Neuron (in vitro differentiated cells): ENCODE results near the gene POLR3G.
A peak's percentile ranks its signal among the peaks of the same experiment; 100 is the strongest.

Experiments
- H2AFZ ChIP-seq: one replicate; pipeline ENCODE4 v1.6.1; 2013; ENCODE audit warnings: low read depth, mild to moderate bottlenecking, inconsistent platforms, low read length, moderate library complexity
- H3K27me3 ChIP-seq: one replicate; pipeline ENCODE4 v1.6.1; 2013; ENCODE audit warnings: low read length; ENCODE audit not compliant: insufficient read depth
- H3K36me3 ChIP-seq: one replicate; pipeline ENCODE4 v1.6.1; 2013; ENCODE audit warnings: low read length; ENCODE audit not compliant: insufficient read depth
- H3K4me1 ChIP-seq: one replicate; pipeline ENCODE4 v1.6.1; 2013; ENCODE audit warnings: low read length; ENCODE audit not compliant: insufficient read depth
- H3K4me3 ChIP-seq: 2 replicates; pipeline ENCODE4 v1.5.1; 2013; ENCODE audit warnings: mild to moderate bottlenecking, low read length, moderate library complexity
- H3K9me3 ChIP-seq: one replicate; pipeline ENCODE4 v1.6.1; 2013; ENCODE audit warnings: low read length

Gene POLR3G

DNA sequence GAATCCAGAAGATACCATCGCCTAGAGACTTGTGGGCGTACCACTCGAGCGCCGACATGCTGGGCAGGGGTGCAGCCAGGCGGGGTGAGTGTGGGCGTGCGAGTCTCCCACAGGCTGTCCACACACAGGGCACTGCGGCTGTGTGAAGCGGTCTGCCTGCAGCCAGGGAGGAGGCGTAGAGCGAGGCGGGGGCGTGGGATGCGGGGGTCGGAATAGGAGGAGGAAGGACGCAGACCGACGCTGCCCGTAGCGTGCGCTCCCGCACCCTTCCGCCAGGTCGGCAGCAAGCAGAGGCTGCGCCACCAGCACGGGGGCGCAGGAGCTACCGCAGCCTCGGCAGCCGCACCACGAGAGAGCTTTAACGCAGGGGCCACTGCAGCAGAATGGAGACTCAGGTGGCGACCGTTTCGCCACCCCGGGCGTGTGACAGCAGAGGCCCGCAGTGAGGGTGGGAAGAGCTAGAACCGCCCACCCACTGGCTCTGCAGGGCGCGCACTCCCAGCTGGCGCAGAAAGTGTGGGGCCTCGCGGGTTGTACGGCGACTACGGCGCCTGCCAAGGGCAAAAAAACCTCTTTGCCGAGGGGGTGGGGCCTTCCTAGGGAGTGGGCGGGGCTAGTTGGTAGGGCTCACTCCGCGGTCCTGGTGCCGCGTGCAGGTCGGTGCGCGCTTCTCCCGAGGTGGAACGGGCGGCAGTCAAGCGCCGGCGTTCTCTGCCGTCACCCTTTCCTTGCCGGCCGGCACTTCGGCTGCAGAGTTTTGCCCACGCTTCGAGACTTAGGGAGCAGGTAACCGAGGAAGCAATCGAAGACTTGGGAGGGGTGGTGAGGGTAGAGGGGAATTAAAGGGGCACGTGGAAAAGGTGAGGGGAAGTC is at the start of gene POLR3G, which contains the start of gene MBLAC2:
POLR3G (plus strand) TSS at position 630 of the 873 bp plus-strand sequence. CDS start 10,704 bp downstream, outside the sequence.
MBLAC2 (minus strand) TSS at position 537 of the 873 bp plus-strand sequence; CDS start at position 58, 479 bp downstream.
- H3K4me1 ChIP-seq, result peaks cover 19% of the 10 kb centered on the region
- no peaks in the 10 kb centered on the region for H3K9me3 ChIP-seq
- H2AFZ ChIP-seq, result peak within 1 kb of the TSS; percentile 87
- no peaks in the 10 kb centered on the region for H3K27me3 ChIP-seq
- H3K4me3 ChIP-seq, result peak within 1 kb of the TSS; percentile 88
- no peaks in the 10 kb centered on the region for H3K36me3 ChIP-seq

DNA sequence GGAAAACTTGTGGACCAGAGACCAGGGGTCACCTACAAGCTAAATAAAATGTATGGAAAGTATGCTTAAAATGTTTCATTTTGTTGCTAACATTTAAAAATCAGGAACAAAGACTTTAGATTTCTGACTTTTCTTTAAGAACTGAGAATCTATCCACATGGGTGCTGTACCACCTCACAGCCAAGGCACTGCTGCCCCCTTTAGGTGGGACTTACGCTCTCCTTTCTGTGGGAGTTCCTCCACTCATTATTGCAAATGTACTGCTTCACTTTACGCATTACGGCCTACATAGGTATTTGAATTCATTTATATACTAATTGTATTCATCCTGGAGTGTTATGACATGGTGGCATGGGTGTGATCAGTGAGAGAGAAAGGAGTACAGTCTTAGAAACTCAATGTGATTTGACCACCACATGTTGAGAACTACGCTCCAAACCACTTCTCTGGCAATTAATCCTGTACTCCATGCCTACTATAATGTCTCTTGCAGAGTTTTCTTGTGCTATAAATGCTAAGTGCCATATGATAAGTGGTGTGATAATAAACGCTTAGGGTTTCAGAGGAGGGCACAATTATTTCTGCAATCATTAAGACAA is 40.4 kb upstream of the POLR3G start:
- Histone ChIP-seq H3K36me3 (no peaks in the 10 kb centered on the region), H3K27me3 (no peaks in the 10 kb centered on the region), H3K9me3 (no peaks in the 10 kb centered on the region), H2AFZ (no peak overlapping the region), H3K4me3 (no peak overlapping the region), H3K4me1 (no peaks in the 10 kb centered on the region)

DNA sequence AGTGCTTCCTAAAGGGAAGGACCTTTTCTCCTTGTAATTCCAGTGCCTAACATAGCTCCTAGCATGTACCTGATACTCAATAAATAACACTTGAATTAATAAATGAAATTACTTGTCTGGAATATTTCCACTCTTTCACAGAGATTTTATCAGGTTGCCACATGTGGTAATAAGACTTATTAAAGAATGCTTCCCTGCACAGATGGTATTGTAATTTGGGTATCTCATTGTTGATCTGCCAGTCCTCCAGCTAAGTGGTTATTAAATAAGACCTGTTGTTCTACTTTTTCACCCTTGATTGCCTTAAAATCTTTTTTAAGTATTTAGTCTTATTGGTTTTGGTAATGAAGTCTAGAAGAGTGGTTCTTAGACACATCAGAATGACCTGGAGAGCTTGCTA is 37.0 kb upstream of the POLR3G start:
- Histone ChIP-seq H3K4me3 (no peak overlapping the region), H2AFZ (no peak overlapping the region), H3K27me3 (no peaks in the 10 kb centered on the region), H3K9me3 (no peaks in the 10 kb centered on the region), H3K36me3 (no peaks in the 10 kb centered on the region), H3K4me1 (peaks cover 9% of the 10 kb centered on the region)

DNA sequence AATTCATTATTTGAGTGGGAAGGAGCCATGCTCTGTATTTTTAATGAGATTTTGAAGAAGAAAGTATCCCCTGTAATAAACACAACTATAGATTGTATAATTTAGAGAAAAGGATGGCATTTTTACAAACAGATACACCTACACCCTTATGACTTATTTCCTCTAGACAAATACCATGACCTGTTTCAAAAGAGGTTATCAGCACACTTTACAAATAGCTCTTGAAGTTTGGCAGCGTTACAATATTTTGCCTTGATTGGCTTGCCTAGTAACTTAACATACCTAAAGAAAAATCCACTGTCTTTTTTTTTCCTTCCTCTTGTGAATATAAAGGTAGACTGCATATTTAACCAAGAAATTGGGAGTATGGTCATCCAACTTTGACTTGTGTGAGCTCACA is 36.6 kb upstream of the POLR3G start:
- Histone ChIP-seq H3K4me3 (no peak overlapping the region), H3K36me3 (no peaks in the 10 kb centered on the region), H2AFZ (no peak overlapping the region), H3K4me1 (peaks cover 9% of the 10 kb centered on the region), H3K9me3 (no peaks in the 10 kb centered on the region), H3K27me3 (no peaks in the 10 kb centered on the region)

- Histone ChIP-seq H3K4me3 (no peak overlapping the region), H2AFZ (peak overlapping the region; percentile 92), H3K9me3 (no peaks in the 10 kb centered on the region), H3K4me1 (peaks cover 9% of the 10 kb centered on the region), H3K27me3 (no peaks in the 10 kb centered on the region), H3K36me3 (no peaks in the 10 kb centered on the region)
Measured at GRCh38 chr5:90440644-90441043, 34.0 kb upstream of the POLR3G start.

GRCh38 chr5:90446961-90447360 is 27.7 kb upstream of the POLR3G start:
- Histone ChIP-seq H3K9me3 (no peaks in the 10 kb centered on the region), H3K27me3 (no peaks in the 10 kb centered on the region), H2AFZ (no peak overlapping the region), H3K4me3 (no peak overlapping the region), H3K36me3 (no peaks in the 10 kb centered on the region), H3K4me1 (no peaks in the 10 kb centered on the region)

DNA sequence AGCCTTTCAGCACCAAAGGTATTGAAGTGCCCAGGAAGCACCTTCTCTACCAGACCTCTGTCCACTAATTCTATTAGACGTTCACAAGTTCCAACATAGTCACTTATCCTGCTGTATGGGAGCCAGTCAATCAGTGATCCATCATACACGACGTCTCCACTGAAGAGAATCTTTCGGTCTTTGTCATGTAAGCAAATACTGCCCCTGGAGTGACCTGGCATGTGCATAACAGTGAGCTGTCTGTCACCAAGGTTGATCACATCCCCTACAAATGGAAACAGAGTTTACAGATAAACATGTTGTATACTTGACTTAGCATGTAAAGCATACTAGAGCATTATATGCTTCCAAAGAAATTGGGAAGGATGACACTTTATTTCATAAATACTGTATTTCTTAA is 13.4 kb upstream of the POLR3G start:
- no peak overlapping the region for H3K4me3 ChIP-seq
- H3K9me3 ChIP-seq, result no peaks in the 10 kb centered on the region
- H3K4me1 ChIP-seq, result peaks cover 4% of the 10 kb centered on the region
- H3K27me3 ChIP-seq, result no peaks in the 10 kb centered on the region
- H3K36me3 ChIP-seq, result no peaks in the 10 kb centered on the region
- no peak overlapping the region for H2AFZ ChIP-seq

- Histone ChIP-seq H3K4me3 (peak overlapping the region; percentile 88), H3K9me3 (no peaks in the 10 kb centered on the region), H3K27me3 (no peaks in the 10 kb centered on the region), H2AFZ (peak overlapping the region; percentile 87), H3K36me3 (no peaks in the 10 kb centered on the region), H3K4me1 (peaks cover 19% of the 10 kb centered on the region)
Measured at GRCh38 chr5:90472783-90473395, 1.8 kb upstream of the POLR3G start.

DNA sequence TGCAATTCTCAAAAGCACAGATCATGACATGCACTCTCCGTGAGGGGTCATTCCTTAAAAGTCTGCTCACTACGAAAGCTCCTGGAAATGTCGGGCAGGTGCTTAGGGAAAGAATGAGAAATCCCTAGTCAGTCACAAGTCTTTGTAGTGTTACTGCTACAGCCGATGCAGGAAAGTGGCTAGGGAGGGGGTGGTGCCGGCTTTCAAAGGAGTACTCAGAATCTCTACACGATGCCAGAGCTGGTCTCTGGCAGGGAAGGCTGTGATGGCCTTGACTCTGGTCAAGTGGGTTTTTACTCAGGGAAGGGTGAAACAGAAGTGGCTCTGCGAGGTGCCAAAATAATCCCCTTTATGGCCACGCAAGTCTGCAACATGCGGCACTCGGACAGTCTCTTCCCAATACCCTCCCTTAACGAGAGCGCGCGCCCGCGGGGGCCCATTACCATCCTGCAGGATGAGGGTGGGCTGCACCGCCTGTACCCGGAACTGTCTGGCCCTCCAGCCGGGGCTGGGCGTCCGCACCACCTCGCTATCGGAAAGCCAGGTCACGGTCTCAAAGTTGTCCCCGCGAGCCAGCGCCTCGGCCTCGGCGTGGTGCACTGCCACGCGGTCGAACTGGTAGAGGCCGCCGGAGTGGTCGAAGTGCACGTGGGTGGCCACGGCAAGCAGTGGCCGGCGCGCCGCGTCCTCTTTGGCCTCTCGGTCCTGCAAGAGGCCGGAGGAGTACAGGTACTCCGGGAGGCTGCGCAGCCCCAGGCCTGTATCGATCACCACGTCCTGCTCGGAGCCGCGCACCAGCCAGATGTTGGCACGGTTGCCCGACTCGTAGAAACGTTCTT is 1.0 kb upstream of the POLR3G start:
- Histone ChIP-seq H3K4me1 (peaks cover 19% of the 10 kb centered on the region), H2AFZ (peak overlapping the region; percentile 87), H3K27me3 (no peaks in the 10 kb centered on the region), H3K9me3 (no peaks in the 10 kb centered on the region), H3K4me3 (peak overlapping the region; percentile 88), H3K36me3 (no peaks in the 10 kb centered on the region)

DNA sequence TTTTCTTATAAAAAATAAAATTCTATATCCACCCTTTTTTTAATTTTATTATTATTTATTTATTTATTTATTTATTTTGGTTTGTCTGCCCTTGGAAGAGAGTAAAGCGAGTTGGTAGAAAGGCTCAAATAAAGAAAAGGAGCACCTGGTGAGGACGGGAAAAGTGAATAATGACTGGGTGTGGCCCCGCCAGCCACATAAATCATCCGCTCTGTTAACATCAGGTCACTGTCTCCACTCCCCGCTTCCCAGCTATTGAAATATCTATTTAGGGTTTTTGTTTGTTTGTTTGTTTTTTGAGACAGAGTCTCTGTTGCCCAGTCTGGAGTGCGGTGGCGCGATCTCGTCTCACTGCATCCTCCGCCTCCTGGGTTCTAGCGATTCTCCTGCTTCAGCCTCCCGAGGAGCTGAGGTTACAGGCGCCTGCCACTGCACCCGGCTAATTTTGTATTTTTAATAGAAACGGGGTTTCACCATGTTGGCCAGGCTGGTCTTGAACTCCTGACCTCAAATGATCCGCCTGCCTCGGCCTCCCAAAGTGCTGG is 844 bp downstream of the POLR3G start:
- no peaks in the 10 kb centered on the region for H3K36me3 ChIP-seq
- H3K9me3 ChIP-seq, result no peaks in the 10 kb centered on the region
- peaks cover 19% of the 10 kb centered on the region for H3K4me1 ChIP-seq
- H2AFZ ChIP-seq, result peak overlapping the region; percentile 87
- H3K4me3 ChIP-seq, result peak overlapping the region; percentile 88
- H3K27me3 ChIP-seq, result no peaks in the 10 kb centered on the region

GRCh38 chr5:90476391-90476790 is 1.7 kb downstream of the POLR3G start:
- Histone ChIP-seq H3K4me3 (no peak overlapping the region), H3K9me3 (no peaks in the 10 kb centered on the region), H2AFZ (no peak overlapping the region), H3K4me1 (peaks cover 19% of the 10 kb centered on the region), H3K36me3 (no peaks in the 10 kb centered on the region), H3K27me3 (no peaks in the 10 kb centered on the region)

- Histone ChIP-seq H3K27me3 (no peaks in the 10 kb centered on the region), H3K4me3 (no peak overlapping the region), H3K4me1 (peaks cover 16% of the 10 kb centered on the region), H2AFZ (no peak overlapping the region), H3K36me3 (no peaks in the 10 kb centered on the region), H3K9me3 (no peaks in the 10 kb centered on the region)
Measured at GRCh38 chr5:90477073-90477472, 2.4 kb downstream of the POLR3G start.
